Measurements from ENCODE around the gene NLRP6.
"Not testable (repeated sequence)": the region's sequence is repeated elsewhere in the genome, so short reads cannot be mapped to it uniquely, and the experiment has no call there.

Gene NLRP6

DNA sequence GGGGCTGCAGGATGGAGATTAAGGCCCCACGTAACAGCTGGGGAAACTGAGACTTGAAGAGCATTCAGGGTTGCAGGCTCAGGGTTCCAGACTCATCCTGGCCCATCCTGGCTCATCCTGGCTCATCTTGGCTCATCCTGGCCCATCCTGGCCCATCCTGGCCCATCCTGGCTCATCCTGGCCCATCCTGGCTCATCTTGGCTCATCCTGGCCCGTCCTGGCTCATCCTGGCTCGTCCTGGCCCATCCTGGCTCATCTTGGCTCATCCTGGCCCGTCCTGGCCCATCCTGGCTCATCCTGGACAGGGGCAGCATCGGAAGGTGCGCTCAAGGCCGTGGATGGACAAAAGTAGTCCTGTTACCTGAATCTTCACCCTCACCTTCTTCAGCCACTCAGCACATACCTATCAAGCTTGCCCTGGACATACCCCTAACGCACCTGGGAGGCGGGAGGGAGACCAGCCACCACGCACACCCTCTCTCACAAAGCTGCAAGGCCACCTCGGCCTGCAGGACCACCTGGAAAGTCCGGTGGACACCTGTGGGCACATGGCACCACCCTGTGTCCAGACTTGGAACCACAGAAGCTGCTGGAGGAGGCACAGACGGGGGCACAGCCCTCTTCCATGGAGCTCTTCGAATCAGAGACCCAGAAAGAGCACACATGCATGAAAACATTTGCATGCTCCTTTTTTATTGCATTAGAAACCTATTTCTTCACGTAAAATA is 20.3 kb upstream of the NLRP6 start:
- no peak overlapping the region for H3K4me3 ChIP-seq (ENCODE audit: low read length)
- no peaks in the 10 kb centered on the region for H3K4me1 ChIP-seq (ENCODE audit: control insufficient read depth, low read depth, low read length)
- H3K9me3 ChIP-seq (ENCODE audit: control insufficient read depth, low read depth, low read length), result no peaks in the 10 kb centered on the region
- H3K27ac ChIP-seq (ENCODE audit: low read length), result no peak overlapping the region
- H3K9ac ChIP-seq (ENCODE audit: low read length), result no peak overlapping the region
- peaks cover 10% of the 10 kb centered on the region for H3K36me3 ChIP-seq (ENCODE audit: control insufficient read depth, low read depth, low read length)
- H3K27me3 ChIP-seq (ENCODE audit: control insufficient read depth, insufficient read depth, low read length), result no peaks in the 10 kb centered on the region

DNA sequence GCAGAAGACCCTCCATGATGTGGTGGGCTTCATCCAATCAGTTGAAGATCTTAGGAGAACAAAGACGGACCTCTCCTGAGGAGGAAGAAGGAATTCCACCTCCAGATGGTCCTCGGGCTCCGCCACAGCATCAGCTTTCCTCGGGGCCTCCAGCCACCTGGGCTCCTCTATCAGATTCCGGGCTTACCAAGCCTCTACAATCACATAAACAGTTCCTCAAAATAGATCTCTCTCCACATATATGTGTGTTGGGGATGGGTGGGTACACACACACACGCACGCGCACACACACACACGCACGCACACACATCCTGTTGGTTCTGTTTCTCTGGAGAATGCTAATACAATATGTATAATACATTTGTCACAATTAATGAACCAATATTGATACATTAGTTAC is 18.8 kb upstream of the NLRP6 start:
- Histone ChIP-seq H3K36me3 (ENCODE audit: control insufficient read depth, low read depth, low read length) (no peaks in the 10 kb centered on the region), H3K27me3 (ENCODE audit: control insufficient read depth, insufficient read depth, low read length) (no peaks in the 10 kb centered on the region), H3K9ac (ENCODE audit: low read length) (no peak overlapping the region), H3K4me1 (ENCODE audit: control insufficient read depth, low read depth, low read length) (no peaks in the 10 kb centered on the region), H3K9me3 (ENCODE audit: control insufficient read depth, low read depth, low read length) (no peaks in the 10 kb centered on the region), H3K27ac (ENCODE audit: low read length) (no peak overlapping the region), H3K4me3 (ENCODE audit: low read length) (no peak overlapping the region)

DNA sequence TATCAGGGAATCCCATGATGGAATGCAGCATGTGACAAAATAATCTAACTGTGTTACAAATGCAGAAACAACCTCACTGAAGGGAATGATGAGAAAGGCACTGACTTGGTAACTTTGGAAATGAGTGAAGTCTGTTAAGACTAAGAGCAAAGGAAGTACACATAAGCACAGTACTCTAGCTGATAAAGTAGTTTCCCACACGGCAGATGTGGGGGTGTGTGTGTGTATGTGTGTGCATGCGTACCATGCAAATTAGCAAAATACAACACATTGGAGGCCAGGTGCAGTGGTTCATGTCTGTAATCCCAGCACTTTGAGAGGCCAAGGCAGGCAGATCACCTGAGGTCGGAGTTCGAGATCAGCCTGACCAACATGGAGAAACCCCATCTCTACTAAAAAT is 16.6 kb upstream of the NLRP6 start:
- H3K36me3 ChIP-seq (ENCODE audit: control insufficient read depth, low read depth, low read length), result no peaks in the 10 kb centered on the region
- H3K9ac ChIP-seq (ENCODE audit: low read length), result no peak overlapping the region
- no peak overlapping the region for H3K27ac ChIP-seq (ENCODE audit: low read length)
- no peaks in the 10 kb centered on the region for H3K27me3 ChIP-seq (ENCODE audit: control insufficient read depth, insufficient read depth, low read length)
- H3K4me1 ChIP-seq (ENCODE audit: control insufficient read depth, low read depth, low read length), result no peaks in the 10 kb centered on the region
- no peak overlapping the region for H3K4me3 ChIP-seq (ENCODE audit: low read length)
- no peaks in the 10 kb centered on the region for H3K9me3 ChIP-seq (ENCODE audit: control insufficient read depth, low read depth, low read length)

DNA sequence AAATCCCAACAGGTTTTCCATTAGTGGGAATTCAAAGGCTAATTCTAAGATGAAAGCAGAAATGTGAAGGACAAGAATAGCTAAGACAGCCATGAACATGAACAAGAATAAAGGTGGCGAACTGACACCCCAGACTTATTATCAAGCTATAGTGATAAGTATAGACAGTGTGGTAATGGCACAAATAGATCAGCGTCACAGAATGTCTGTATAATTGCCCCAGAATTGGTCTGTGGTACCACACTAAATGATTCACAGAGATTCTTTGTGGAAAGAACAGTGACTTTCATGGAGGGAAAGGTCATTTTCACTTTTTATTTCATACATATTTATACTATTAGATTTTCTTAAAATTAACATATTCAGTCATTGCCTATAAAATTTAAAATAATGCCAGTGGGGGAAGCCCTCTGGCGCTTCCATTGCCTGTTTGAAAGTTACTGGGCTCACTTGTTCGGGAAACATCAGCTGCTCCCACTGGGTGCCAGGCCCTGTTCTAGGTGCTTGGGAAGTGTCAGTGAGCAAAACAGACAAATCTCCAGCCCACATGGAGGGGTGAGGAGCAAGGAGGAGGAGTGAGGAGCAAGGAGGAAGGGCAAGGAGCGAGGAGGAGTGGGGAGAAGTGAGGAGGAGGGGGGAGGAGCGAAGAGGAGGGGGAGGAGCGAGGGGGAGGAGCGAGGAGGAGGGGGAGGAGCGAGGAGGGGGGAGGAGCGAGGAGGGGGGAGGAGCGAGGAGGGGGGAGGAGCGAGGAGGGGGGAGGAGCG is 11.3 kb upstream of the NLRP6 start:
- Histone ChIP-seq H3K36me3 (ENCODE audit: control insufficient read depth, low read depth, low read length) (no peaks in the 10 kb centered on the region), H3K27me3 (ENCODE audit: control insufficient read depth, insufficient read depth, low read length) (no peaks in the 10 kb centered on the region), H3K9me3 (ENCODE audit: control insufficient read depth, low read depth, low read length) (no peaks in the 10 kb centered on the region), H3K27ac (ENCODE audit: low read length) (no peak overlapping the region), H3K4me3 (ENCODE audit: low read length) (no peak overlapping the region), H3K9ac (ENCODE audit: low read length) (no peak overlapping the region), H3K4me1 (ENCODE audit: control insufficient read depth, low read depth, low read length) (peaks cover 9% of the 10 kb centered on the region)

DNA sequence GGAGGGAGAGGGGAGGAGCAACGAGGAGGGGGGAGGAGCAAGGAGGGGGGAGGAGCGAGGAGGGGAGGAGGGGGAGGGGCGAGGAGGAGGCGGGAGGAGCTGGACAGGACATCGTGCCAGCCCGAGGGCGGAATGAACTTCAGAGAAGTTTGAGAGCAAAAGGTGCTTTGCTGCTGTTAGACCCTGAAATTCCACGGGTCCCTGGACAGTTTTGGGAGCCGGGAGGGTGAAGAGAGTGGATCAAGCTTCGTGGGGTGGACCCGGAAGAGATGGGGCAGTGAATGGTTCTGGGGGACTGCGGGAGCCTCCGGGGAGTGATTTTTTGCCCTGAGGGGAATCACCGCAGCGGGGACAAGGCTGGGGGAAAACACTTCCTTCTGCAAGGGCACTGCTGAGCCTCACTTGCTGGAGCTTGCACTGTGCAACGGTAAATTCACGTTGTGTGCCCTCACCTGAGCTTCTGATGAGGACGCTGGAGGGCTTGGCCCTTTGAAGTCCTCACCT is 10.7 kb upstream of the NLRP6 start:
- Histone ChIP-seq H3K4me3 (ENCODE audit: low read length) (no peak overlapping the region), H3K9ac (ENCODE audit: low read length) (no peak overlapping the region), H3K36me3 (ENCODE audit: control insufficient read depth, low read depth, low read length) (no peaks in the 10 kb centered on the region), H3K27ac (ENCODE audit: low read length) (no peak overlapping the region), H3K27me3 (ENCODE audit: control insufficient read depth, insufficient read depth, low read length) (no peaks in the 10 kb centered on the region), H3K9me3 (ENCODE audit: control insufficient read depth, low read depth, low read length) (no peaks in the 10 kb centered on the region), H3K4me1 (ENCODE audit: control insufficient read depth, low read depth, low read length) (peaks cover 9% of the 10 kb centered on the region)

DNA sequence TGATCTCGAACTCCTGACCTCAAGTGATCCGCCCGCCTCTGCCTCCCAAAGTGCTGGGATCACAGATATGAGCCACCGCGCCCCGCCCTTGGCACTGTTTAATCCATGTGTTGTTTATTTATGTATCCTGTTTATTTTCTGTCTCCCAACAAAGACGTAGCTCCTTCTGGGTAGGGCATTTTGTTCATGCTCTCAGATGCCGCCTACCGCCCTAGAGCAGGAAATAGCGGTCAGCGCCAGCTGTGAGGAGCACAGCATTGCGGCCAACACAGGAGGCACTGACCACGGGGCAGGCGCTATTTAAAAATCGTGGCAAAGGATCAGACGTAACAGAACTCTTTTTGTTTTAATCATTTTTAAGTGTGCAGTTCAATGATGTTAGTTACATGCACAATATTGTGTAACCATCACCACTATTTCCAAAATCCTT is 9.5 kb upstream of the NLRP6 start:
- peak overlapping the region; percentile 1 for H3K9ac ChIP-seq (ENCODE audit: low read length)

DNA sequence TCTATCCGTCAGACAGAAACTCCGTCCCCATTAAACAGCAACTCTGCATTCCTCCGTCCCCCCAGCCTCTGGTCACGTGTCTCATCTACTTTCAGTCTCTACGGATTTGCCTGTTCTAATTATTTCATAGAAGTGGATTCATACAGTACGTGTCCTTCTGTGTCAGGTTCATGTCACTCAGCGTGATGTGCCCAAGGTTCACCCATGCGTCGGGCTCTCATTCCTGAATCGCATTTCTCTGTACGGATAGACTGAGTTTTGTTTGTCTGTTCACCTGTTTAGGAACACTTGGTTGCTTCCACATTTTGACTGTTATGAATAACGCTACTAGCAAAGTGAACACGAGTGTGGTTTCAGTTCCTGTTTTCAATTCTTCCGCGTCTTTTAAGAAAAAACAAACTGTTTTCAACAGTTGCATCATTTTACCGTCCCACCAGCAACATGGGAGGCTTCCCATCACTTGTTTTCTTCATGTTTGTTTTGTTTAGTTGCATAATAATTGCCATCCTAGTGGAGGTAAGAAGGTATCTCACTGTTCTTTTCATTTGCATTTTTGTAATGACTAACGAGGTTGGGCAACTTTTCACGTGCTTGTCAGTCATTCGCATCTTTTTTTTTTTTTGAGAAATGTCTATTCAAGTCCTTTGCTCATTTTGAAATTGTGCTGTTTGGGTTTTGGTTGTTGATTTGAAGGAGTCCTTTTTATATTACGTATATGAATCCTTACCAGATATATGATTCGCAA is 8.9 kb upstream of the NLRP6 start:
- no peak overlapping the region for H3K27ac ChIP-seq (ENCODE audit: low read length)
- no peaks in the 10 kb centered on the region for H3K9me3 ChIP-seq (ENCODE audit: control insufficient read depth, low read depth, low read length)
- H3K27me3 ChIP-seq (ENCODE audit: control insufficient read depth, insufficient read depth, low read length), result no peaks in the 10 kb centered on the region
- H3K4me3 ChIP-seq (ENCODE audit: low read length), result peak overlapping the region; percentile 49
- peak overlapping the region; percentile 1 for H3K9ac ChIP-seq (ENCODE audit: low read length)
- no peaks in the 10 kb centered on the region for H3K36me3 ChIP-seq (ENCODE audit: control insufficient read depth, low read depth, low read length)
- H3K4me1 ChIP-seq (ENCODE audit: control insufficient read depth, low read depth, low read length), result peaks cover 9% of the 10 kb centered on the region

More for the DNA sequence above, 9.5 kb upstream of the NLRP6 start:
- not testable (repeated sequence) for H3K36me3 ChIP-seq (ENCODE audit: control insufficient read depth, low read depth, low read length); H3K9me3 ChIP-seq (ENCODE audit: control insufficient read depth, low read depth, low read length); H3K4me1 ChIP-seq (ENCODE audit: control insufficient read depth, low read depth, low read length); H3K27me3 ChIP-seq (ENCODE audit: control insufficient read depth, insufficient read depth, low read length); H3K27ac ChIP-seq (ENCODE audit: low read length)
- H3K4me3 ChIP-seq (ENCODE audit: low read length), result peak overlapping the region; percentile 49

DNA sequence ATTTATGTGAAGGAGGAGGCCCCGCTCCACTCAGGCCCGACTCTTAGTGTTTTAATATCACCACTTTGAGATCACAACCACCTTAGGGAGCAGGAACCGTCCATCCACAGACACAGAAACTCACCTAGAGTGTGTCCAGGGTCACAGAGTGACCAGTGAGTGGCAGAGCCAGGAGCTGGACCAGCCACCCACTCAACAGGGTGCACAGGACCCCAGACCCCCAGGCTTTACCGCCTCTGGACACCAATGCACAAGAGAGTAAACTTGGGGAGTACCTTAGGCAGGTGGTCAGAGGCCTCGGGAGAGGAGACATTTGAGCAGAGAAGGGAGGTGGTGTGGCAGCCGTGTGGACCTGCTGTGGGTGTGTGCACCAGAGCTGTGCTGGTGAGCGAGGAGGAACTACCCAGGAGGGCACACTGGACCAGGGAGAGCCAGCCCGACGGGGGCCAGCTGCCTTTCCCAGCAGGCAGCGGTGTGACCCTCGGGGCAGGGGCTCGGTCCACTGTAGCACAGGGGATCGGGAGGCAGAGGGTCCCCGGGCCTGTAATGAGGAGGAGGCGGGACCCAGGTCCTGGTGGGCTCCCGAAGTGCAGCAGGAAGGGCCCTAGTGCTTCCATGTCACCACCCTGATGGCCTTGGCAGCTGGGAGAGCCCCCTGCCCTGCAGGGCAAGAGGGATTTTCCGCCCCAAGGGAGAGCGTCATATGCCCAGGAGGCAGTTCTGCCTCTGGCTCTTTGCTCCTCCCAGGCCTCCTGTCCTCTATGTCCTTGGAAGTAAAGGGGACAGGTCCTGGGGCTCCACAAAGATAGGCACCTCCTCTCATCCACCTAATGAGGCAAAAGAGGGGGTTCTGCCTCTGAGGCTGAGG is 7.5 kb upstream of the NLRP6 start:
- Histone ChIP-seq H3K4me1 (ENCODE audit: control insufficient read depth, low read depth, low read length) (peaks cover 14% of the 10 kb centered on the region), H3K27me3 (ENCODE audit: control insufficient read depth, insufficient read depth, low read length) (no peaks in the 10 kb centered on the region), H3K9ac (ENCODE audit: low read length) (no peak overlapping the region), H3K4me3 (ENCODE audit: low read length) (no peak overlapping the region), H3K36me3 (ENCODE audit: control insufficient read depth, low read depth, low read length) (no peaks in the 10 kb centered on the region), H3K27ac (ENCODE audit: low read length) (no peak overlapping the region), H3K9me3 (ENCODE audit: control insufficient read depth, low read depth, low read length) (no peaks in the 10 kb centered on the region)

DNA sequence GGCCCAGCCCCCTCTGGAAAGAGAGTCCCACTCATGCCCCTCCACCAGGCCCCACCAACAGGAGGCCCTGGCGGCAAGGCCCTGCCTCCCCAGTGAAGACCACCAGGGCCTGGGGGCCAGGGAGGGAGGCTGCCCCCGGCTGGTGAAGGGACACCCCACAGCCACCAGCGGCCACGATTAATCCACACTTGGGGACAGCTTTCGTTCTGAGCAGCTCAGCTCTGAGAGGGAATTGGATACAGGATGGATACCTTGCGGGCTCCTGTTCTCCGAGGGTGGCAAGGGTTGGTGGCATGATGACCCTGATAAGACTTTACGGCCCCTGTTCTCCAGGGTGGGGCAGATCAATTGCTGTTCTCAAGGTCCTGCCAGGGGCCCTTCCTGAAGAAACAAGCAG is 6.9 kb upstream of the NLRP6 start:
- Histone ChIP-seq H3K9me3 (ENCODE audit: control insufficient read depth, low read depth, low read length) (no peaks in the 10 kb centered on the region), H3K27ac (ENCODE audit: low read length) (no peak overlapping the region), H3K4me3 (ENCODE audit: low read length) (no peak overlapping the region), H3K27me3 (ENCODE audit: control insufficient read depth, insufficient read depth, low read length) (no peaks in the 10 kb centered on the region), H3K4me1 (ENCODE audit: control insufficient read depth, low read depth, low read length) (peaks cover 14% of the 10 kb centered on the region), H3K36me3 (ENCODE audit: control insufficient read depth, low read depth, low read length) (no peaks in the 10 kb centered on the region), H3K9ac (ENCODE audit: low read length) (no peak overlapping the region)

DNA sequence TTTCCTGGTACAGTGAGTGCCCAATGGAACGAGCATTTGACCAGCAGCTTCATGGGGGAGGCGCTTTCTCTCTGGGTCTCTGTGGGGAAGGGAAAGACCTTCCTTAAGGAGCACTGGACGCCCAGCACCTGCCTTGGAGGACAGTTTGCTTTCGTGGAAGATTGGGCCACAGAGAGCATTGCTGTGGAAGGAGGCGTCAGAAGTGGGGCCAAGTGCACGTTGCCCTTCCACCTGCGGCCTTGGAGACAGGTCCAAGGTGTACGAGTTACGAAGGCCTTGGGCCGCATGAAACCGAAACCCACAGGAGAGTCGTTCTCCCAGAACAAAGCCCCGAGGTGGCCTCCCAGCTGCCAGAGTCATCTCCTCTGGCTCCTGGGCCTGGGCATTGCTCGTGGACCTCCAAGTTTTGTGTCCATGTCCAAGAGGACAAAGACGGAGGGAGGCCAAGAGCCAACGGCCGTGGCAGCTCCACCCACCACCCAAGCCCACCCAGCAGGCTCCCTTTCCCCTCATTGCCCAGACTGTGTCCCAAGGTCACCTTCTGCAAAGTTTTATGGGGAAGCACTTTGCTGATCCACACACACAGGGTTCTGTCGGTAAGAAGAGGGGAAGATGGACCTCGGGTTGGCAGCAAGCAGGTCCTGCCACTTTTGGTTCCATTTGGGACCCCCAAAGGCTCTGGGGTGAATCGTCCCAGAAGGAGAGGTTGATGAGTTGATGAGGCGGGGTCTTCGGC is 5.8 kb upstream of the NLRP6 start:
- Histone ChIP-seq H3K36me3 (ENCODE audit: control insufficient read depth, low read depth, low read length) (no peaks in the 10 kb centered on the region), H3K4me3 (ENCODE audit: low read length) (no peak overlapping the region), H3K9me3 (ENCODE audit: control insufficient read depth, low read depth, low read length) (no peaks in the 10 kb centered on the region), H3K4me1 (ENCODE audit: control insufficient read depth, low read depth, low read length) (peaks cover 14% of the 10 kb centered on the region), H3K27me3 (ENCODE audit: control insufficient read depth, insufficient read depth, low read length) (no peaks in the 10 kb centered on the region), H3K9ac (ENCODE audit: low read length) (no peak overlapping the region), H3K27ac (ENCODE audit: low read length) (no peak overlapping the region)

Data from iPS-18a (cell line).